ENCODE data around the gene ARHGAP30.
"Not testable (repeated sequence)": the region's sequence is repeated elsewhere in the genome, so short reads cannot be mapped to it uniquely, and the experiment has no call there.

The ARHGAP30 gene

DNA sequence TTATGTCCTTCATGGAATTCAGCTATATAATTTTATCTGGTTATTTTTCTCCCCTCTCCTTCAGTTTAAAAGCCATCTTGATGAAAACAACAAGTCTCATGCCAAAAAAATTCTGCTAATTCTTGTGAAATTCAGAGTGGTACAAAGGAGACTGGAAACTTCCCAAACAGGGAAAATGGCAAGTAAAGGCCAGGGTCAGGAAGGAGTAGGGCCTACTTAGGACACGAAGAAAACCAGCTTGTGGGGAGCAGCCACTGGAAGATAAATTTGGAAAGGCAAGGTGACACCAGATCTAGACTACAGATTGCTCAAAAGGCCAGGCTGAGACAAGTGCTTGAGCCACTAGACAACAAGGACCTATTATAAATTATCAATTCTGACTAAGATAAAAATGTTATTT is 37.3 kb downstream of the ARHGAP30 start:
- in situ Hi-C loops (cut with MboI; ENCODE audit: low pct_unique_long_range_greater_than_20kb, low sequenced_read_pairs, unreplicated experiment): no loop called here
- TF ChIP-seq, protein P1, sequence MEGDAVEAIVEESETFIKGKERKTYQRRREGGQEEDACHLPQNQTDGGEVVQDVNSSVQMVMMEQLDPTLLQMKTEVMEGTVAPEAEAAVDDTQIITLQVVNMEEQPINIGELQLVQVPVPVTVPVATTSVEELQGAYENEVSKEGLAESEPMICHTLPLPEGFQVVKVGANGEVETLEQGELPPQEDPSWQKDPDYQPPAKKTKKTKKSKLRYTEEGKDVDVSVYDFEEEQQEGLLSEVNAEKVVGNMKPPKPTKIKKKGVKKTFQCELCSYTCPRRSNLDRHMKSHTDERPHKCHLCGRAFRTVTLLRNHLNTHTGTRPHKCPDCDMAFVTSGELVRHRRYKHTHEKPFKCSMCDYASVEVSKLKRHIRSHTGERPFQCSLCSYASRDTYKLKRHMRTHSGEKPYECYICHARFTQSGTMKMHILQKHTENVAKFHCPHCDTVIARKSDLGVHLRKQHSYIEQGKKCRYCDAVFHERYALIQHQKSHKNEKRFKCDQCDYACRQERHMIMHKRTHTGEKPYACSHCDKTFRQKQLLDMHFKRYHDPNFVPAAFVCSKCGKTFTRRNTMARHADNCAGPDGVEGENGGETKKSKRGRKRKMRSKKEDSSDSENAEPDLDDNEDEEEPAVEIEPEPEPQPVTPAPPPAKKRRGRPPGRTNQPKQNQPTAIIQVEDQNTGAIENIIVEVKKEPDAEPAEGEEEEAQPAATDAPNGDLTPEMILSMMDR (IDR thresholded peaks at IDR 0.05; ENCODE audit: extremely low read depth, insufficient read depth, missing control alignments): no peak
- DNase-seq (ENCODE audit: low spot score): no peak

DNA sequence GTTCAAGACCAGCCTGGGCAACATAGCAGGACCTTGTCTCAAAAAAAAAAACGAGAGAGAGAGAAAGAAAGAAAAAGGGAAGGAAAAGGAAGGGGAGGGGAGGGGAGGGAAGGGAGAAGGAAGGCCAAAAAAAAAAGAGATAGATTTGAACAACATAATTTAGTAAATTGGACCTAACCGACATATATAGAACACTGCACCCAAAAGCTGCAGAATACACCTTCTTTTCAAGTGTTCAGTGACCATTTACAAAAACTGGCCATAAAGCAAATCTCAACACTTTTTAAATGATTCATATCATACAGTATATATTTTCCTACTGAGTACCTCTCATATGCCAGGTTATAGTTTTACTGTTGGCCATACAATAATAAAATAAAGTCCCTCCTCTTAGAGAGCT is 37.8 kb downstream of the ARHGAP30 start:
- in situ Hi-C loops (cut with MboI; ENCODE audit: low pct_unique_long_range_greater_than_20kb, low sequenced_read_pairs, unreplicated experiment): no loop called here
- TF ChIP-seq, protein P1 (IDR thresholded peaks at IDR 0.05; ENCODE audit: extremely low read depth, insufficient read depth, missing control alignments): no peak
- no peak for DNase-seq (ENCODE audit: low spot score)

DNA sequence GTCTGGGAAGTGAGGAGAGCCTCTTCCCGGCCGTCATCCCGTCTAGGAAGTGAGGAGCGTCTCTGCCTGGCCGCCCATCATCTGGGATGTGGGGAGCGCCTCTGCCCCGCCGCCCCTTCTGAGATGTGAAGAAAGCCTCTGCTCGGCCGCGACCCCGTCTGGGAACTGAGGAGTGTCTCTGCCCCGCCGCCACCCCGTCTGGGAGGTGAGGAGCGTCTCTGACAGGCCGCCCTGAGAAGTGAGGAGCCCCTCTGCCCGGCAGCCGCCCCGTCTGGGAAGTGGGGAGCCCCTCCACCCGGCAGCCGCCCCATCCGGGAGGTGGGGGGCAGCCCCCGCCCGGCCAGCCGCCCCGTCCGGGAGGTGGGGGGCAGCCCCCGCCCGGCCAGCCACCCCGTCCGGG is 40.2 kb downstream of the ARHGAP30 start:
- DNase-seq (ENCODE audit: low spot score); in situ Hi-C loops (cut with MboI; ENCODE audit: low pct_unique_long_range_greater_than_20kb, low sequenced_read_pairs, unreplicated experiment): not testable (repeated sequence)

DNA sequence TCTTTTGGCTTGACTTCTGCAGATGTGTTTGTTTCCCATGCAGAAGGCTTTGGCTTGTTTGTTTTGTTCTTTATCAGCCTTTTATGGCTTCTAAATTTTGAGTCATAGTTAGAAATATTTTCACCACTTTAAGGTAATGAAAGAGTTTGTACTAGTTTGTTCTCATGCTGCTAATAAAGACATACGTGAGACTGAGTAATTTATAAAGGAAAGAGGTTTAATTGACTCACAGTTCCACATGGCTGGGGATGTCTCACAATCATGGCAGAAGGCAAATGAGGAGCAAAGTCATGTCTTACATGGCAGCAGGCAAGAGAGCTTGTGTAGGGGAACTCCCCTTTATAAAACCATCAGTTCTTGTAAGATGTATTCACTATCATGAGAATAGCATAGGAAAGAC is 42.7 kb downstream of the ARHGAP30 start:
- DNase-seq (ENCODE audit: low spot score); in situ Hi-C loops (cut with MboI; ENCODE audit: low pct_unique_long_range_greater_than_20kb, low sequenced_read_pairs, unreplicated experiment): not testable (repeated sequence)

DNA sequence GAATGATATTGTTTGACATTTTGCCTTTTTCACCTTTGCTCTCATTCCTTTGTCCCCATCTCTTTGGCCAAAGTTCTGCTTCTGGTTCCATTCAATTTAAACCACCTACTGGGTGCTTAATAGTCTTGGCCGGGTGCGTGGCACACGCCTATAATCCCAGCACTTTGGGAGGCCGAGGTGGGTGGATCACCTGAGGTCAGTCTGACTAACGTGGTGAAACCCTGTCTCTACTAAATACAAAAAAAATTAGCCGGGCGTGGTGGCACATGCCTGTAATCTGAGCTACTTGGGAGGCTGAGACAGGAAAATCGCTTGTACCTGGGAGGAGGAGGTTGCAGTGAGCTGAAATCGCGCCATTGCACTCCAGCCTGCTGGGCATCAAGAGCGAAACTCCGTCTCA is 47.3 kb downstream of the ARHGAP30 start:
- in situ Hi-C loops (cut with MboI; ENCODE audit: low pct_unique_long_range_greater_than_20kb, low sequenced_read_pairs, unreplicated experiment); DNase-seq (ENCODE audit: low spot score): not testable (repeated sequence)

DNA sequence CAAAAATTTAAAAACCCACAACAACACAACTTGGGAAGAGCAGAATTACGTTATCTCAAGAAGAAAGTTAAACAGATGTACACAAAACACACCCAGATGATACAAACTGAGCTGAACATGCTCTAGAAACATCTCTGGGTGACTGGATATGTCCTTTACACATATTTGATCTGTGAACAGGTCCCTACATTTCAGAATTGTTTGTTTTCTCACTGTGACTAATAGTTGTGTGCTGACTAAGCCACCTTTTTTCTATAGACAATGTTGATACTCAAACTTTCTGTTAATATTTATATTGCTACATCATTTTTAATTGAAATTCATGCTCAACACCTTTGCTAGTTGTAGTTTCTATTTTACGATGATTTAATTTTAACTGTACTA is 47.7 kb downstream of the ARHGAP30 start:
- DNase-seq (ENCODE audit: low spot score): no peak
- in situ Hi-C loops (cut with MboI; ENCODE audit: low pct_unique_long_range_greater_than_20kb, low sequenced_read_pairs, unreplicated experiment): no loop called here
- TF ChIP-seq, protein P1 (IDR thresholded peaks at IDR 0.05; ENCODE audit: extremely low read depth, insufficient read depth, missing control alignments): no peak

DNA sequence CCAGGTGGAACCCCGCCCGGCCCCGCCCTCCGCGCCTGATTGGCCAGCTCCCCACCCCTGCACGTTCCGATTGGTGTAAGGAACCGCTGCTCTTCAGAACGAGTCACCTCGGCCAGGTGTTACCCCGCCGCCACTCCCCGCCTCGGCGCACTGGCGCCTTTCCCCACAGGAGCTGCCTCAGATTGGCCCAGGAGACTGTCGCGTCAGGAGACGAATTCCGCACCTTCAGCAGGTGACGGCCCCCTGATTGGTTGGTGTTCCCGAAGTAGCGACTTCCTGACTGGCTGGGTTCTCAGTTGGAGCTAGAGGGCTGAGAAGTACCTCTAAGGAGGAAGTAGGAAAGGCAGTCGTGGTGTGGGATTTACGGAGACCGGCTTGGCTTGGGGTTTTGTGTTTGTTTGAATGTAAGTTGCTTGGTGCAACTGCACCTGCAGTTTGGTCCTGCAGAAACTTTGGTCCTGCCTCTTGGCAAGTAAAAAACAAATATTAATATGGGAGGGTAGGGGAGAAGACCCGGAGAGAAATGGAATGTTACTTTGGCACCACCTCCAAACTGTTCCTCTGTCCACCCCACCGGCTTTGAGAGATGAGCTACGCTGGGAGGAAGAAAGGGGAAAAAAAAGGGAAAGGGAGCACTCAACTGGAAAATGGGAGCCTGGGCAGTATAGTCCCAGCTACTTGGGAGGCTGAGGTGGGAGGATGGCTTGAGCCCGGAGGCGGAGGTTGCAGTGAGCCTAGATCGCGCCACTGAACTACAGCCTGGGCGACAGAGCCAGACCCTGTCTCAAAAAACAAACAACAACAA is 48.3 kb downstream of the ARHGAP30 start:
- TF ChIP-seq, protein P1 (IDR thresholded peaks at IDR 0.05; ENCODE audit: extremely low read depth, insufficient read depth, missing control alignments): no peak
- in situ Hi-C loops (cut with MboI; ENCODE audit: low pct_unique_long_range_greater_than_20kb, low sequenced_read_pairs, unreplicated experiment): no loop called here
- peak; percentile 94 for DNase-seq (ENCODE audit: low spot score)

DNA sequence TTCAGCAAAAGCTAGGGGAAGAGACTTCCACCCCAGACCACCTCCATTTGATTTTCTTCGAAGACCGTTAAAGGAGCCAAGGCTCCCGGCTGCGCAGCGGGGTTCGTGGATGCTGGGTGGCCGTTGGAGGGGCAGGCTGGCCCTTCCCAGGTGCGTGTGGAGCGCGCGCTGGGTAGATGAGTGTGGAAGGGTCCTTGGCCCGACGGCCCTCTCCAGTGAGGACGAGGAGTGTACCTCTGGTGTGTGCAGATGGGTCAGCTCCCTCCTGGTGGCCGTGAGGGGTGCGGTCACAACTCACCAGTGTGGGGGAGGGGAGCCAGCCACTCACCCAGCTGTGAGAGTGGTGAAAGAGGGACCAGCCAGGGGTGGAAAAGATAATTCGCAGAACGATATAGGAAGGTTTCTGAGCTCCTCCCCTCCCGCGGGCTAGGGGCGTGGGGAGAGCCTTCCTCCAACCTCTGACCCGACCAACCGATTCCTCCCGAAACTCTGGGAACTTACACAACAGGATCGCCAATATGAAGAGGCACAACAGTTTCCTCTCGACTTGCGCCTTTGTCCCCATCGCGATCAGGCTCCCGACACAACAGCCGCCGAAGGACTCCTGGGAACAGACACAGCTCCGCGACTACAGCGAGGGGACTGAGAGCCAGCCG is 49.1 kb downstream of the ARHGAP30 start, which contains the start of gene F11R:
Gene F11R (minus strand): TSS at position 644 of the 656 bp plus-strand sequence. CDS start 79 bp downstream, at position 565.
- peak; percentile 56 for DNase-seq (ENCODE audit: low spot score)
- in situ Hi-C loops (cut with MboI; ENCODE audit: low pct_unique_long_range_greater_than_20kb, low sequenced_read_pairs, unreplicated experiment): no loop called here
- TF ChIP-seq, protein P1 (IDR thresholded peaks at IDR 0.05; ENCODE audit: extremely low read depth, insufficient read depth, missing control alignments): no peak

All from GM13977 (cell line).